Fibroblast of peridontal ligament (primary cell): ENCODE data around the gene TCEAL7.
"Not testable (repeated sequence)": the region's sequence is repeated elsewhere in the genome, so short reads cannot be mapped to it uniquely, and the experiment has no call there.

Experiments
- DNase-seq: peaks from one replicate; pipeline ENCODE4 v3.0.0-alpha.2; 2010; ENCODE audit errors: extremely low read depth

Gene TCEAL7

GRCh38 chrX:103329991-103330390 lies at the start of gene TCEAL7:
Gene TCEAL7 (plus strand): TSS chrX:103330239. CDS start chrX:103331404, 1,165 bp downstream.
- peak; percentile 47 for DNase-seq

- DNase-seq, result no peak
These were observed 36.9 kb upstream of the TCEAL7 start for GRCh38 chrX:103293118-103293517.

GRCh38 chrX:103304705-103305104 lies 25.3 kb upstream of the TCEAL7 start:
- no peak for DNase-seq

- not testable (repeated sequence) for DNase-seq
These were observed 24.4 kb upstream of the TCEAL7 start for GRCh38 chrX:103305666-103306065.

GRCh38 chrX:103309860-103310554 lies 20.0 kb upstream of the TCEAL7 start:
- DNase-seq, result no peak

GRCh38 chrX:103310555-103311398 lies 19.3 kb upstream of the TCEAL7 start, which contains the start of gene BEX2:
Gene BEX2 (minus strand): TSS chrX:103310990. CDS start chrX:103309976, 1,014 bp downstream.
- DNase-seq, result peak; percentile 4

- no peak for DNase-seq
These were observed 18.6 kb upstream of the TCEAL7 start for GRCh38 chrX:103311399-103311780.

GRCh38 chrX:103330681-103331288 lies 746 bp downstream of the TCEAL7 start:
- no peak for DNase-seq

- DNase-seq, result no peak
These were observed 8.6 kb downstream of the TCEAL7 start for GRCh38 chrX:103338663-103339062.

GRCh38 chrX:103343105-103343504 lies 13.1 kb downstream of the TCEAL7 start:
- DNase-seq, result peak; percentile 72

- DNase-seq, result no peak
These were observed 14.6 kb downstream of the TCEAL7 start for GRCh38 chrX:103344606-103345005.

- no peak for DNase-seq
These were observed 17.8 kb downstream of the TCEAL7 start for GRCh38 chrX:103347682-103348397.

- peak; percentile 87 for DNase-seq
These were observed 26.2 kb downstream of the TCEAL7 start, which contains the start of gene TCEAL9 for GRCh38 chrX:103356130-103356798. Gene TCEAL9 (plus strand): TSS chrX:103356506. CDS start chrX:103357685, 1,179 bp downstream.

GRCh38 chrX:103356858-103357257 lies 26.8 kb downstream of the TCEAL7 start:
- no peak for DNase-seq

GRCh38 chrX:103357871-103358270 lies 27.8 kb downstream of the TCEAL7 start:
- DNase-seq, result no peak

- not testable (repeated sequence) for DNase-seq
These were observed 29.6 kb downstream of the TCEAL7 start for GRCh38 chrX:103359605-103360004.

GRCh38 chrX:103360092-103360491 lies 30.1 kb downstream of the TCEAL7 start:
- DNase-seq, result no peak

GRCh38 chrX:103360916-103361315 lies 30.9 kb downstream of the TCEAL7 start:
- DNase-seq, result no peak

GRCh38 chrX:103361798-103362197 lies 31.8 kb downstream of the TCEAL7 start:
- DNase-seq, result peak; percentile 47

GRCh38 chrX:103362474-103362873 lies 32.4 kb downstream of the TCEAL7 start:
- DNase-seq, result peak; percentile 56

GRCh38 chrX:103363046-103363445 lies 33.0 kb downstream of the TCEAL7 start:
- DNase-seq, result no peak
